Liver (tissue), 9 donors: Measurements from ENCODE around the gene ABHD5. TPM values are rescaled to one million over a fixed set of nuclear protein-coding genes. Genes with fewer than 3 reads are reported as not detected.
A peak's percentile ranks its signal among the peaks of the same experiment; 100 is the strongest.

ENCODE experiments used
- DNase-seq: peaks from one replicate; pipeline ENCODE4 v3.0.0-alpha.2; 2017; ENCODE audit warnings: low spot score
- H3K27ac ChIP-seq, 2 donors: one replicate each; pipeline ENCODE4 v1.7.0; 2013; ENCODE audit warnings: inconsistent platforms in 2 of 2, low read length in 2 of 2, control low read depth in 1 of 2, low read depth in 1 of 2, mild to moderate bottlenecking in 1 of 2
- H3K27me3 ChIP-seq, 4 donors: one replicate each; pipeline versions ENCODE4 v1.6.1 to v1.7.0; 2013; ENCODE audit warnings: low read length in 3 of 4, inconsistent platforms in 1 of 4, mild to moderate bottlenecking in 1 of 4, moderate library complexity in 1 of 4; ENCODE audit not compliant: control insufficient read depth in 4 of 4, insufficient read depth in 4 of 4
- H3K36me3 ChIP-seq, 4 donors: one replicate each; pipeline versions ENCODE4 v1.6.1 to v1.7.0; 2013; ENCODE audit warnings: low read length in 3 of 4, mild to moderate bottlenecking in 3 of 4, low read depth in 1 of 4, moderate library complexity in 1 of 4; ENCODE audit not compliant: control insufficient read depth in 4 of 4, insufficient read depth in 3 of 4
- H3K4me1 ChIP-seq, 4 donors: one replicate each; pipeline versions ENCODE4 v1.6.1 to v1.7.0; 2013; ENCODE audit warnings: low read length in 3 of 4, mild to moderate bottlenecking in 3 of 4, moderate library complexity in 1 of 4; ENCODE audit not compliant: control insufficient read depth in 4 of 4, insufficient read depth in 4 of 4
- H3K4me3 ChIP-seq, 3 donors: one replicate each; pipeline versions ENCODE4 v1.6.1 to v1.7.0; 2013; ENCODE audit warnings: low read length in 3 of 3, control low read depth in 1 of 3, low read depth in 1 of 3, mild to moderate bottlenecking in 1 of 3
- H3K9ac ChIP-seq, 2 donors: one replicate each; pipeline ENCODE4 v1.7.0; 2013; ENCODE audit warnings: low read length in 2 of 2, mild to moderate bottlenecking in 2 of 2, moderate library complexity in 2 of 2, control low read depth in 1 of 2, low read depth in 1 of 2
- H3K9me3 ChIP-seq, 4 donors: one replicate each; pipeline versions ENCODE4 v1.6.1 to v1.7.0; 2013; ENCODE audit warnings: low read length in 3 of 4; ENCODE audit not compliant: control insufficient read depth in 4 of 4
- EGR1 ChIP-seq, 2 donors: IDR thresholded peaks; 2 replicates each; pipeline ENCODE4 v1.6.1; 2016 to 2018; ENCODE audit warnings: antibody characterized with exemption in 2 of 2, low read depth in 2 of 2
- FOXA1 ChIP-seq: IDR thresholded peaks from 2 replicates; pipeline ENCODE4 v1.6.1; 2016; ENCODE audit warnings: antibody characterized with exemption
- FOXA2 ChIP-seq: IDR thresholded peaks from 2 replicates; pipeline ENCODE4 v1.6.1; 2016; ENCODE audit warnings: antibody characterized with exemption
- GABPA ChIP-seq, 2 donors: IDR thresholded peaks in 1 of 2; conservative IDR thresholded peaks in 1 of 2; 2 replicates each; pipeline ENCODE4 v1.6.1; 2016; ENCODE audit warnings: antibody characterized with exemption in 2 of 2, mild to moderate bottlenecking in 1 of 2, moderate library complexity in 1 of 2
- HNF4A ChIP-seq, 2 donors: conservative IDR thresholded peaks; 2 replicates each; pipeline ENCODE4 v1.6.1; 2016; ENCODE audit warnings: antibody characterized with exemption in 2 of 2, mild to moderate bottlenecking in 2 of 2
- HNF4G ChIP-seq: IDR thresholded peaks from 2 replicates; pipeline ENCODE4 v1.6.1; 2016; ENCODE audit warnings: antibody characterized with exemption
- JUND ChIP-seq, 2 donors: IDR thresholded peaks; 2 replicates each; pipeline ENCODE4 v1.6.1; 2016; ENCODE audit warnings: antibody characterized with exemption in 2 of 2
- NR2F2 ChIP-seq: IDR thresholded peaks from 2 replicates; pipeline ENCODE4 v1.6.1; 2016; ENCODE audit warnings: antibody characterized with exemption
- RAD21 ChIP-seq, 2 donors: IDR thresholded peaks; 2 replicates each; pipeline ENCODE4 v1.6.1; 2016; ENCODE audit warnings: antibody characterized with exemption in 2 of 2, mild to moderate bottlenecking in 2 of 2
- RXRA ChIP-seq, 2 donors: IDR thresholded peaks; 2 replicates each; pipeline ENCODE4 v1.6.1; 2017 to 2018; ENCODE audit warnings: antibody characterized with exemption in 2 of 2, mild to moderate bottlenecking in 1 of 2
- SP1 ChIP-seq: IDR thresholded peaks from 2 replicates; pipeline ENCODE4 v1.6.1; 2018; ENCODE audit warnings: antibody characterized with exemption, mild to moderate bottlenecking
- TAF1 ChIP-seq: conservative IDR thresholded peaks from 2 replicates; pipeline ENCODE4 v1.6.1; 2016; ENCODE audit warnings: antibody characterized with exemption, mild to moderate bottlenecking
- YY1 ChIP-seq: IDR thresholded peaks from 2 replicates; pipeline ENCODE4 v1.6.1; 2016; ENCODE audit warnings: antibody characterized with exemption, mild to moderate bottlenecking
- WGBS: extraction: QIAGEN DNeasy Blood & Tissue Kit; methylation state at CpG from one replicate; pipeline ENCODE4 v1.1.7; 2013; 5-methylcytosine and 5-hydroxymethylcytosine counted together
- polyA plus RNA-seq, 2 donors: library from polyadenylated mRNA; stranded (reverse) in 1 of 2; unstranded in 1 of 2; fragments of 200-250 nt in 1 of 2; fragments of >200 nt in 1 of 2; fragmentation: Nextera tagmentation in 1 of 2; extraction: Ambion mirVana in 1 of 2; gene quantifications; one replicate each; pipeline versions ENCODE4 v1.2.1 to v1.2.3, GENCODE V29; 2013 to 2015
- total RNA-seq, 2 donors: library from RNA; depleted of rRNA; stranded (reverse); fragments of >200 nt; gene quantifications; one replicate each; pipeline ENCODE4 v1.2.3, GENCODE V29; 2014
- TF ChIP-seq, protein P1 (sequence below): IDR thresholded peaks from 2 replicates; pipeline ENCODE4 v1.6.1; 2016; ENCODE audit warnings: antibody characterized with exemption
- TF ChIP-seq, protein P2 (sequence below): fragments of 150-350 bp; IDR thresholded peaks from 2 replicates; pipeline ENCODE4 v1.5.1; 2017; ENCODE audit warnings: improper control_type of control experiment, low read depth, low read length; ENCODE audit not compliant: missing input control
- TF ChIP-seq, protein P3 (sequence below): IDR thresholded peaks from 2 replicates; pipeline ENCODE4 v1.6.1; 2016; ENCODE audit warnings: antibody characterized with exemption
- TF ChIP-seq, protein P4 (sequence below): IDR thresholded peaks from 2 replicates; pipeline ENCODE4 v1.6.1; 2016; ENCODE audit warnings: antibody characterized with exemption, mild to moderate bottlenecking
- donor health status: healthy.
- donor health status: healthy.
- donor health status: healthy.
- donor health status: healthy.
- donor health status: healthy.

ABHD5 gene
- total and polyA plus RNA-seq, 4 donors = 9.2 to 25.8 (median 16.1) TPM

DNA sequence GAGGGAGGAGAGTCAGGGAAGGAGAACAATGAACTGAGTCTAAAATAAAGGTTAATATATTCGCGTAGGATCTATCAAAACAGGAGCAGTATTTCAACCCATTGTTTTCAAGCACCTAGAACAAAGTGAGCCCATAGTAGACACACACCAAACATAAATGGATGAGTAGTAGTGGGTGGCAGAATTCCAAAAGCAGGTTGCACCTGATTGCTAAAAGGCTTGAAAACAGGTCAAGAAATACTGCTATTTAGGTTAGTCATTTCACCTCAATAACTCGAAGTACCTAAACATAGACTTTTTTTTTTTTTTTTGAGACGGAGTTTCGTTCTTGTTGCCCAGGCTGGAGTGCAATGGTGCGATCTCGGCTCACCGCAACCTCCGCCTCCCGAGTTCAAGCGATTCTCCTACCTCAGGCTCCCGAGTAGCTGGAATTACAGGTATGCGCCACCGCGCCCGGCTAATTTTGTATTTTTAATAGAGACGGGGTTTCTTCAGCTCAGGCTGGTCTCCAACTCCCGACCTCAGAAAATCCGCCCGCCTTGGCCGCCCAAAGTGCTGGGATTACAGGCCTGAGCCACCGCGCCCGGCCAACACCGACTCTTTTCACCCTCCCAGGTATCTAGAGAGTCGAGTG is 855 bp upstream of the ABHD5 start:
- TF ChIP-seq, protein P1, sequence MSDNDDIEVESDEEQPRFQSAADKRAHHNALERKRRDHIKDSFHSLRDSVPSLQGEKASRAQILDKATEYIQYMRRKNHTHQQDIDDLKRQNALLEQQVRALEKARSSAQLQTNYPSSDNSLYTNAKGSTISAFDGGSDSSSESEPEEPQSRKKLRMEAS = no peak
- TF ChIP-seq FOXA2 (no peak), SP1 (no peak), JUND (IDR thresholded peaks at IDR 0.05) (no peak), HNF4A (conservative IDR thresholded peaks at IDR 0.05) (no peak), EGR1 (IDR thresholded peaks at IDR 0.05; ENCODE audit: low read depth in 2 of 2) (no peak), HNF4G (no peak), NR2F2 (no peak), RXRA (IDR thresholded peaks at IDR 0.05) (no peak), GABPA (IDR thresholded peaks at IDR 0.05 in 1 of 2, conservative IDR thresholded peaks at IDR 0.05 in 1 of 2) (no peak), TAF1 (no peak), FOXA1 (no peak), YY1 (no peak), RAD21 (IDR thresholded peaks at IDR 0.05) (no peak)
- TF ChIP-seq, protein P2, sequence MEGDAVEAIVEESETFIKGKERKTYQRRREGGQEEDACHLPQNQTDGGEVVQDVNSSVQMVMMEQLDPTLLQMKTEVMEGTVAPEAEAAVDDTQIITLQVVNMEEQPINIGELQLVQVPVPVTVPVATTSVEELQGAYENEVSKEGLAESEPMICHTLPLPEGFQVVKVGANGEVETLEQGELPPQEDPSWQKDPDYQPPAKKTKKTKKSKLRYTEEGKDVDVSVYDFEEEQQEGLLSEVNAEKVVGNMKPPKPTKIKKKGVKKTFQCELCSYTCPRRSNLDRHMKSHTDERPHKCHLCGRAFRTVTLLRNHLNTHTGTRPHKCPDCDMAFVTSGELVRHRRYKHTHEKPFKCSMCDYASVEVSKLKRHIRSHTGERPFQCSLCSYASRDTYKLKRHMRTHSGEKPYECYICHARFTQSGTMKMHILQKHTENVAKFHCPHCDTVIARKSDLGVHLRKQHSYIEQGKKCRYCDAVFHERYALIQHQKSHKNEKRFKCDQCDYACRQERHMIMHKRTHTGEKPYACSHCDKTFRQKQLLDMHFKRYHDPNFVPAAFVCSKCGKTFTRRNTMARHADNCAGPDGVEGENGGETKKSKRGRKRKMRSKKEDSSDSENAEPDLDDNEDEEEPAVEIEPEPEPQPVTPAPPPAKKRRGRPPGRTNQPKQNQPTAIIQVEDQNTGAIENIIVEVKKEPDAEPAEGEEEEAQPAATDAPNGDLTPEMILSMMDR = no peak
- TF ChIP-seq, protein P3, sequence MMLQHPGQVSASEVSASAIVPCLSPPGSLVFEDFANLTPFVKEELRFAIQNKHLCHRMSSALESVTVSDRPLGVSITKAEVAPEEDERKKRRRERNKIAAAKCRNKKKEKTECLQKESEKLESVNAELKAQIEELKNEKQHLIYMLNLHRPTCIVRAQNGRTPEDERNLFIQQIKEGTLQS = no peak
- TF ChIP-seq, protein P4, sequence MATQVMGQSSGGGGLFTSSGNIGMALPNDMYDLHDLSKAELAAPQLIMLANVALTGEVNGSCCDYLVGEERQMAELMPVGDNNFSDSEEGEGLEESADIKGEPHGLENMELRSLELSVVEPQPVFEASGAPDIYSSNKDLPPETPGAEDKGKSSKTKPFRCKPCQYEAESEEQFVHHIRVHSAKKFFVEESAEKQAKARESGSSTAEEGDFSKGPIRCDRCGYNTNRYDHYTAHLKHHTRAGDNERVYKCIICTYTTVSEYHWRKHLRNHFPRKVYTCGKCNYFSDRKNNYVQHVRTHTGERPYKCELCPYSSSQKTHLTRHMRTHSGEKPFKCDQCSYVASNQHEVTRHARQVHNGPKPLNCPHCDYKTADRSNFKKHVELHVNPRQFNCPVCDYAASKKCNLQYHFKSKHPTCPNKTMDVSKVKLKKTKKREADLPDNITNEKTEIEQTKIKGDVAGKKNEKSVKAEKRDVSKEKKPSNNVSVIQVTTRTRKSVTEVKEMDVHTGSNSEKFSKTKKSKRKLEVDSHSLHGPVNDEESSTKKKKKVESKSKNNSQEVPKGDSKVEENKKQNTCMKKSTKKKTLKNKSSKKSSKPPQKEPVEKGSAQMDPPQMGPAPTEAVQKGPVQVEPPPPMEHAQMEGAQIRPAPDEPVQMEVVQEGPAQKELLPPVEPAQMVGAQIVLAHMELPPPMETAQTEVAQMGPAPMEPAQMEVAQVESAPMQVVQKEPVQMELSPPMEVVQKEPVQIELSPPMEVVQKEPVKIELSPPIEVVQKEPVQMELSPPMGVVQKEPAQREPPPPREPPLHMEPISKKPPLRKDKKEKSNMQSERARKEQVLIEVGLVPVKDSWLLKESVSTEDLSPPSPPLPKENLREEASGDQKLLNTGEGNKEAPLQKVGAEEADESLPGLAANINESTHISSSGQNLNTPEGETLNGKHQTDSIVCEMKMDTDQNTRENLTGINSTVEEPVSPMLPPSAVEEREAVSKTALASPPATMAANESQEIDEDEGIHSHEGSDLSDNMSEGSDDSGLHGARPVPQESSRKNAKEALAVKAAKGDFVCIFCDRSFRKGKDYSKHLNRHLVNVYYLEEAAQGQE = no peak
- Histone ChIP-seq H3K4me3 (peak overlapping the region; percentile 79 to 96 (median 79)), H3K27me3 (no peaks in the 10 kb centered on the region), H3K4me1 (peaks cover 7 to 26% (median 20%) of the 10 kb centered on the region in 4 donors), H3K9ac (peak overlapping the region; percentile 88 to 94), H3K9me3 (no peaks in the 10 kb centered on the region), H3K27ac (peak overlapping the region; percentile 93 to 97), H3K36me3 (no peaks in the 10 kb centered on the region)
- no peak for DNase-seq
- 10% methylated on average over 26 of the region's 26 CpGs for WGBS
